HG02938 (cell line): ENCODE data around the gene CT55.
"Not testable (repeated sequence)": the region's sequence is repeated elsewhere in the genome, so short reads cannot be mapped to it uniquely, and the experiment has no call there.

Source experiments
- ATAC-seq: cut with Tn5 transposase; IDR thresholded peaks from one replicate; pipeline ENCODE4 v1.9.1; 2021; ENCODE audit warnings: mild to moderate bottlenecking, moderate library complexity; ENCODE audit not compliant: unreplicated experiment

CT55 gene, protein sequence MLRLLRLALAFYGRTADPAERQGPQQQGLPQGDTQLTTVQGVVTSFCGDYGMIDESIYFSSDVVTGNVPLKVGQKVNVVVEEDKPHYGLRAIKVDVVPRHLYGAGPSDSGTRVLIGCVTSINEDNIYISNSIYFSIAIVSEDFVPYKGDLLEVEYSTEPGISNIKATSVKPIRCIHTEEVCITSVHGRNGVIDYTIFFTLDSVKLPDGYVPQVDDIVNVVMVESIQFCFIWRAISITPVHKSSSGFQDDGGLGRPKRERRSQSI

DNA sequence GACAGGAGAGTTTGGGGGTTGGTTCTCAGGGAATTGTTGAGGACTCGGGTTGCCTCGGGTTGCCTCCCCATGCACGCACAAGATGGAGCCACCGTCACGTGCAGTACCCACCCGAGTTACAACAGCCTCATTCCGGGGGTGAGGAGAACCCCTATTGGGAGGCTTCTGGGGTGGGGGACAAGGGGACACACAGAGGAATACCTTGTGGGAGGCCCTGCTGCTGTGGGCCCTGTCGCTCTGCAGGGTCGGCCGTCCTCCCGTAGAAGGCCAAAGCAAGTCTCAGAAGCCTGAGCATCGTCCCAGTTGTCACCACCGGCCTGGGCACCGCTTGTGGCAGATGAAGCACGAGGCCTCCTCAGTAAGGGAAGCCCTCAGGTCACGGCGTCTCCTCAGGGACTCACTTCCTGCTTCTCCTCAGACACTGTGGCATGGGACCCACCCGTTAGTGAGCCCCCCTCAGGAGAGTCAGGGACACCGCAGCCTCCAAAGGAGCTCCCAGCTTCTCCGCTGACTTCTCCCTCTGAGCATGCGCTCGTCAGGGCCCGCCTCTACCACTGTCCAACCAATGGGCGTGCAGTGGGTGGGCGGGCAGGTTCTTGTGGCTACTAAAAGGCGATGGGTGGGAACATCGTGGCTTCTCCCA lies at the start of gene CT55:
Gene CT55, minus strand, starts transcription at position 522 of the 643 bp plus-strand sequence. Its CDS starts 227 bp downstream, at position 295.
- ATAC-seq = no peak

DNA sequence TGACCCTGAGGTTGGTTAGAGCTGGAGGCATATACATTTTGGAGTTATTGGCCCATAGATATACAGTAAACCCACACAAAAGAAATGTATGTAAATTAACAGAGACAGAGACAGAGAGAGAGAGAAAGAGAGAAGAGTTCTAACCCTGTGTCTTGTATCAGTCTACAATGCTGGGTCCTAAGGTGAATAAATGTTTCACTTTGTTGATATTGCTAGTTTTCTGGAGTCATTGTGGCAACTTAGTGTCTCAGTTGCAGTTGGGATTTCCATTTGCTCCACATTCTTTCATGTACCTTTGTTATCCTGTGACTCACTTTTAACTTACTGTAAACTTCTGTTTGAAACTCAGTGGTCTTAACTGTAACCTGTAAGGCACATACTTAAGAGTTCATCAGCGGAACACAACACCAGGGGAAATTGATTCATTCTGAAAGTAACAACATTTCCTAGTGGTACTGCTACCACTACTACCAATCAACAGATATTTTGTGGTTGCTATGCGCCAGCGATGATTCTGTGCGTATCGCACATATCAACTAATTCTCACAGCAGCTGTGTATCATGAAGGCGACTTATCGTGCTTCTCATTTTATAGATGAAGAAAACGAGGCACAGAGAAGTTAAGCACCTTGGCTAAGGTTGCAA lies 42.1 kb upstream of the CT55 start:
- ATAC-seq = peak; percentile 80

DNA sequence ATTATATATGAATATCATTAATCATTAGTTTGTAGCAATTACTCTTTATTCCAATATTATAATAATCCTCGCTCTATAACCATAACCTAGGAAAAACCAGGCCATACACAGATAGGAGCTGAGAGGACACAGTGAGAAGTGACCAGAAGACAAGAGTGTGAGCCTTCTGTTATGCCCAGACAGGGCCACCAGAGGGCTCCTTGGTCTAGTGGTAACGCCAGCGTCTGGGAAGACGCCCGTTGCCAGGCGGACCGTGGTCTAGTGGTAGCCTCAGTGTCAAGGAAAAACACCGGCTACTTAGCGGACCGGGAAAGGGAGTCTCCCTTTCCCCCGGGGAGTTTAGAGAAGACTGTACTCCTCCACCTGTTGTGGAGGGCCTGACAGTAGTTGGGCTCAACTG lies 35.2 kb upstream of the CT55 start:
- ATAC-seq = not testable (repeated sequence)

DNA sequence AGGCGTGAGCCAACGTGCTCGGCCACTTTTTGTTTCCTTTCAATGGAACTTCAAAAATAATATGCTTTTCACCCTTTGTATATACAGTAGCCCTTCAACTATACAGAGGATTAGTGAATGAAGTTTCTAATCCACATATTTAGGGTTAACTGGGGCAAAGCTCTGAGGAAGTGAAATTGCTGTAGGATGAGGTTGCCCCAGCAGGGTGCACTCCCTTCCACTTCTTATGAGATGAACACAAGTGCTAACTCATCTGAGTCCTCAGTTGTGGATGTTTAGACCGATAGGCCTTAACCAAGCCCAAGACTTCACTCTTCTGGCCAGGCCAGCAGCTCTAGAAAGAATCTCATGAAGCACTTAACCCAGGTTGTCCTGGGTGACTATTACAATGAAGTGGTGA lies 29.1 kb upstream of the CT55 start:
- ATAC-seq = no peak

DNA sequence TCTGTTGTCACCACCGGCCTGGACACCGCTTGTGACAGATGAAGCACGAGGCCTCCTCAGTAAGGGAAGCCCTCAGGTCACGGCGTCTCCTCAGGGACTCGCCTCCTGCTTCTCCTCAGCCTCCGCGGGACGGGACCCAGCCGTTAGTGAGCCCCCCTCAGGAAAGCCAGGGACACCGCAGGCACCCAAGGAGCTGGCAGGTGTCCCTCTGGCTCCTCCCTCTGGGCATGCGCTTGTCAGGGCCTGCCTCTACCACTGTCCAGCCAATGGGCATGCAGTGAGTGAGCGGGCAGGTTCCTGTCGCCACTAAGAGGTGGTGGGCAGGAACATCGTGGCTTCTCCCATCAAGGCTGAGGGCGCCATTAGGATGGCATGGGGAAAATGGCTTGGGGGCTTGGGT lies 23.5 kb upstream of the CT55 start:
- ATAC-seq = no peak

DNA sequence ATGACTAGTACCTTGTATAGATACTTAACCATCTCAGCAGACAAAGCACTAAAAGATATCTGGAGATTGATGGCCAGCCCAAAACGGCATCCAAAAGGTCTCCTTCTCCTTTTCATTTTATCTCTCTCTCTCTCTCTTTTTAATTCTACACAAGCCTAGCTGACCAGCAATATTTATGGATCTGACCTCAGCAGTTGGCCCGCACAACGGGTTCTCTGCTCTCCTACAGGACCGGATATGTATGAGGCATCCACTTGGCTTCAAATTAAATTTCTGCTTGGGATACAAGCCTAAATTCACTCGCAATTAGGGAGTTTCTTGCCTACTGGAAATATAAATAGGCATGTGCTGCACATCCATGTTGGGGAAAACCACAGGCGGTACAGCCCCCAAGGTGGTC lies 22.5 kb upstream of the CT55 start:
- no peak for ATAC-seq

DNA sequence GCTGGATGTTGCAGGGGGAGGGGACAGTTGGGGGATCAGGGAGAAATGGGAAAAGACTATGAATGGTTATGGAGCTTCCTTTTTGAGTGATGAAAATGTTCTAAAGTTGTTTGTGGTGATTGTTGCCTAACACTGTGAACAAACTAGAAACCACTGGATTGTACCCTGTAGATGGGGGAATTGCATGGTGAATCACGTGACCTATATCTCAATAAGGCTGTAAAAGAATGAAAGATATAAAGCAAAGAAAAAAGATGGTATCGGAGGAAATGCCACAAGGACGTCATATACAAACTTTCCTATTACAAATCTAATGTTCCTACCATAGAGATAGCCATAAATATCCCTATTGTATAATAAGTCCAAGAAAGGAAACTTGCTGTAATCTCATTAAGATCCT lies 20.6 kb upstream of the CT55 start:
- ATAC-seq = no peak

DNA sequence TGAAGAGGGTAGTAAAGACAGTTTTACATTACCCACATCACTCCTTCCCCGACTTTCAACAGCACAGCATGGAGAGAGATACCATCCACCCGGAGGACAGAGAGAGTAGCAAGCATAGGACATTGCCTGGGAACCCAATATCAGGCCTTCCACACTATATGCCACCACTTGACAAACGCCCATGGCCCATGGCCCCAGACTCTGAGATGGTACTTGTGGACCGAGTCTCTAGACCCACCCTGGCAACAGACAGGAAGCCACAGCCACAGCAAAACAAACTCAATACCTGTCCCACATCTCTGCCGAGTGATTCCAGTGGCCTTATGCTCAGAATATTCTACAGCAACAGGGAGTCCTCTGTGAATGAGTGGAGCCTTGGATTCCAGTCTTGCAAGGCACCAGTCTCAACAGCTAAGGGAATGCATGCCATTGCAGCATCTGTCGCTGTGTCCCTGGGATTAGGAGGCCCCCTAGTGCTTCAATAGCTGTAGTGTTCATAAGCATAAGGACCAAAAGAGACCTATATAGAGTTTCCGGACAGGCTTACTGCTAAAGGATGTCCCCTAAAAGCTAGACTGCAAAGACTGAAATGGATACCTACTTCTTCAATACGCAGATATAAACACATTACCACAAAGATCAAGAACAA lies 14.7 kb upstream of the CT55 start:
- peak; percentile 79 for ATAC-seq

DNA sequence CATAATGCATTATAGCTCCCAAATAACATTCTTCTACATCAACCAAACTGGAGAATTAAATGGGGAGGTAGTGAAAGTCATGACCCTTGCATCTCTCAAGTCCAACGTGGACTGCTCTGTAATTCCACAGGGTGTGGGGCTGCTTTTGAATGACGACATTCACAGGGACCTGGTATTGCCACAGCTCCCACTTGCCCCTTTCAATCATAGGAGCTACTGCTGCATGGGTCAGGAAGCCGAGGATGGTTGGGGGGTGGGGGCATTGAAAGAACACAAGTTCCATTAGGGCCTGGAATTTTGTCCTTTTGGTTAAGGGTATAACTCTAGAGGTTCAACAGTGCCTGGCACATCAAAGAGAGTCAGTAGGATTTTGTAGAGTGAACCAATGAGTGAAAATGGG lies 7.4 kb upstream of the CT55 start:
- ATAC-seq = no peak

DNA sequence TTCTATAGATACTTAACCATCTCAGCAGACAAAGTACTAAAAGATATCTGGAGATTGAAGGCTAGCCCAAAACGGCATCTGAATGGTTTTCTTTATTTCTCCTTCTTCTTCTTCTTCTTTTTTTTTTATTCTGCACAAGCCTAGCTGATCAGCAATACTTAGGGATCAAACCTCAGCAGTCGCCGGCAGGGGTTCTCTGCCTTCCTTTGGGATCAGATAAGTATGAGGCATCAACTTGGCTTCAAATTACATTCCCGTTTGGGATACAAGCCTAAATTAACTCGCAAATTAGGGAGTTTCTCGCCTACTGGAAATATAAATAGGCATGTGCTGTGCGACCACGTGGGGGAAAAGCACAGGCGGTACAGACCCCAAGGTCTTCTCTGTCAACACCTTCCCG lies 730 bp downstream of the CT55 start:
- ATAC-seq = no peak

DNA sequence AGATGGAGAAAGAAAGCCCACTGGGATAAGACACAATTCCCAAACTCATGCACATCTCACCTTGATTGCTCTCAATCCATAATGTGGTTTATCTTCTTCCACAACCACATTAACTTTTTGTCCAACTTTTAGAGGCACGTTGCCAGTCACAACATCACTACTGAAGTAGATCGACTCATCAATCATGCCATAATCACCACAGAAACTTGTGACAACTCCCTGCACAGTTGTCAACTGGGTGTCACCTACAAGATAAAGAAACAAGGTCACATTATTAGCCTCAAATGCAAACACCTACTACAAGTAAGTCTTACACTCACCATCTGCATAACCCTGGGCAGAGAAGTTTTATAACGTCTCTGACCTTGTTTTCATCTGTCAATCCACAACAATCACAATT lies 1.7 kb downstream of the CT55 start:
- not testable (repeated sequence) for ATAC-seq

DNA sequence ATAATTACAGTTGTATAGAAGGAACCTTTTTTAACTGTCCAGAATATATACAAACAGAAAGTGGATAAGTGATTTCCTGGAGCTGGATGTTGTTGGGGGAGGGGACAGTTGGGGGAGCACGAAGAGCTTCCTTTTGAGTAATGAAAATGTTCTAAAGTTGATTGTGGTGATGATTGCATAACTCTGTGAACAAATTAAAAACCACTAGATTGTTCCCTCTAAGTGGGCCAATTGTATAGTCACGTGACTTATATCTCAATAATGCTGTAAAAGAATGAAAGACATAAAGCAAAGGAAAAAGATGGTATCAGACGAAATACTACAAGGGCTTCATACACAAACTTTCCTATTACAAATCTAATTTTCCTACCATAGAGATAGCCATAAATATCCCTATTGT lies 2.7 kb downstream of the CT55 start:
- no peak for ATAC-seq

DNA sequence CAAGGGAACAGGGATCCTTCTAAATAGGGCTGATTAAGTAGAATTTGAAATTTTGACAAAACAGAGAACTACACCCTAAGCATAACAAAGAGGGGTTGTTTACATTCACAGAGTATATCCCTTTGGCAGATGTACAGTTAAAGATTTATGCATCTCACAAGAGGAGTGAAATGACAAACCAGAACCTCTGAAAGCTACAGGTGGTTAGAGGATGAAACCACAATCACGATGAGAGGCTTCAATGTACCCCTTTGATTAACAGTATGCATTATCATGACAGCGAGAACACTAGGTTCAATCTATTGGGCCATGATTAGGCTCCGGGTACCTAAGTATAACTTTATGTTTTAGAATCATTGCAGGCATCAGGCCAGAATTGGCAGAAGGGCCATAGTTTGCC lies 16.5 kb downstream of the CT55 start:
- ATAC-seq = not testable (repeated sequence)

DNA sequence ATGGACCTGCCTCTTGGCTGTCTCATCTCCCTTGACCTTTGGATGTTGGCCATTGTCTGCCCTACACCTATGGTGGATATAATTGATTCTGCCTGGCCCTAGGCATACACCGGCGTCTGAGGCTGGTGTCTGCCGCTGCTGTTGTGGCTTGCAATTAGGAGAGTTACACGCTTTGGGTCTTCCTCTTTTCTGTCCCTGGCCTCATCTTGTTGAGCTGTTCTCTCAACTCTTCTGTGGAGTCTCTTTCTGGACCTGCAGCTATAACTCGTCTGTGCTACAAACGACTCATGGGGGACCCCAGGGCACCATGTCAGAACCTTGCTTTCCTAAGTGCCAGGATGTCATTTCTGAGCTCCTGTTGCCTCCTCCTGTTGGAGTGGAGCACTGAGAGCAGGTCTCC lies 45.1 kb downstream of the CT55 start:
- not testable (repeated sequence) for ATAC-seq

DNA sequence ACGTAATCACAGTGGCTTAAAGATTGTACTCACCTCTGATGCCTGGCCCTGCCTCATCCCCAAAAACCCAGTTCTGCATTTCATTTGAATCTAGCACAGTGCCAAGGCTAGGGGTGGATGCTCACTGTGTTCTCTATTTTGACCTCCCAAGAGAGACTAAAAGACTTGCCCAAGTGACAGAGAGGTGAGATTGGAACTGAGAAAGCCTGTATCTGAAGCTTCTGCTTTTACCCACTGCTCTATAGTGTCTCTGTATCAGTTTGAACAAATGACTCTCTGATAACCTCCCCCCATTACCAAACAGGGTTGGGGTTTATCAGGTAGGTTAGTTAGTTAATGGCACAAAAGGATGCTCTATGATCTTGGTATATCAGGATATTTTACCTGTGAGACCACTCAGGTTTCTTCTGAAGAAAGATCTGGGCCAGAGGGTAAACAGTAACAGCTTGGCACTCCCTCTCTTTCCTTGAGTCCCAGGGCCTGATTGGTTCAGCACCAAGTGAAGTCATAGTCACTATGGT lies 51.1 kb downstream of the CT55 start, which contains the start of gene ETDB:
Gene ETDB, minus strand, starts transcription at position 471 of the 521 bp plus-strand sequence. CDS start 1,265 bp downstream, outside the sequence.
- not testable (repeated sequence) for ATAC-seq

DNA sequence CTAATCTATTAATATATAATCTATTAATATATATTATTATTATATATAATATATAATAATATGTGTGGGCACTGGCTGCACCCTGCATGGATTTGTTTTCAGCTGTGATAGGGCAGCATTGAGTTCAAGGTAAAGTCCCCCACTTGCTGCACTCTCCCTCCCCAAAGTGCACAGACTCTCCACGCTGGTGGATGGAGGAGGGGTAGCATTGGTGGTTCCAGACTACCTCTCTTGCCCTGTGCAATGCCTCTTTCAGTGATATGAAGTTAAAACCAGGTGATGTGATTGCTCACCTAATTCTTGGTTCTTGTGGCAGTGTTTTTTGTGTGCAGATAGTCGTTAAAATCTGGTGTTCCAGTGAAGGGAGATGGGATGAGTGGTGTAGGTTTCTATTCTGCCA lies 55.1 kb downstream of the CT55 start:
- not testable (repeated sequence) for ATAC-seq

DNA sequence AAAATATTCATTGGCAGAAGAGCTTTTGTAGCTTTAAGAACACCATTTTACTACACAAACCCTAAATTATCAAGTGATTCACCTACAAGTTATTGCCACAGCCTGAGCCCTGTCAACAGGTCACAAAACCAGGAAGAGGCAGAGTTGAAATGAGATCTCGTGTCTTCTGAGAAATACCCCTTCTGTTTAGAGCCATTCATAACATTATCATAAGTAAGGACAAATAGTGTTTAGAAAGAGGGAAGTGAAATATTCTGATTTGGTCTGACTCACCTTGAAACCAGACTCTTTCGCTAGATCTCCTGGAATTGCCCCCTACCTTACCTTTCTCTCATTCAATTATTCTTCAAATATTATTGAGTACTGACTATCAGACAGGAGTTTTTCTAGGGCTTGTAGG lies 56.8 kb downstream of the CT55 start:
- ATAC-seq = peak; percentile 96

DNA sequence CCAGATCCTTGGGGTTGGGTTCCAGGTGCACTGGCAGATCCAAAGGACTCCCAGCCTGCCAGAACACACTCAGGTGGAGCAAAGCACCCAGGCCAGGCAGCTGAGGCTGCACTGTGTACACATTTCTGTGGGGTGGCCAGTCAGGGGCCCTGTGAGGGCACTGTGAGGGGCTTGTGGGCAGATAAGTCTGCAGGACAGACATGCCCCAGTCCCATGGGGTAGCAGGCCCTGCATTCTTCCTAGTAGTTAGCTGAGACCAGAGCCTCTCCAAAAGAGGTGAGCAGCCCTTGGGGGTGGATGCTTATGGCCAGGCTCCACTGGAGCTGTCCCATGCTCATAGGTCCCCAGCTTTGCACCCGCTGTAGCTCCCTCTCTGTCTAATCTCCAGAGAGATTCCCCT lies 58.5 kb downstream of the CT55 start:
- no peak for ATAC-seq

DNA sequence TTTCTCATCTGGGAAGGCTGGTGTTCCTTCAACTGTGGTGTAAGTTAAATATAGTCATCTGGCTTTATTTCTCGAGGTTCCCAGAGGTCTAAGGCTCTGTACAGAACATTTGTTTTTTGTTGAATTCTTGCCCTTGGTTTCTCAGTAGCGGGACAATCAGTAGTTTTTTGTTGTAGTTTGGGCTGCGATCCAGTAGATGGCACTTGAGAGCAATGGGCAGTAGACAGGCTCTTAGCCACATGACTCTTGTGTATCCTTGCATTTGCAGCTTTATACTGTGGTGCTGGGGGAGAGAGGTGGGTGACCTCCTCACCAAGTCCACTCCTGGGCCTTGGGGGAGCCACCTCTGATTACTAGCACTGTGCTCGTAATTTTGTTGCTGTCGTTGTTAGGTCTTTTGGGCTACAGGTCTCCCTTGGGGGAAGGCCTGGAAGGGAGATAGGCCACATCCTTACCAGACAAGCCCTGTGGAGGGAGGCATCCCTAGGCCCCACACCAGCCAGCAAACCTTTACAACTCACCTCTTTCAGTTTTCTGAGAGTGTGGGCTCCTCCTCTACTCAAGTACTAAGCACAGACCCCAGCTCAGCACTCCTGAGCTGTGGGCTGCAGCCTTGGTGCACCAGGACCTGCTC lies 59.0 kb downstream of the CT55 start:
- peak; percentile 37 for ATAC-seq

DNA sequence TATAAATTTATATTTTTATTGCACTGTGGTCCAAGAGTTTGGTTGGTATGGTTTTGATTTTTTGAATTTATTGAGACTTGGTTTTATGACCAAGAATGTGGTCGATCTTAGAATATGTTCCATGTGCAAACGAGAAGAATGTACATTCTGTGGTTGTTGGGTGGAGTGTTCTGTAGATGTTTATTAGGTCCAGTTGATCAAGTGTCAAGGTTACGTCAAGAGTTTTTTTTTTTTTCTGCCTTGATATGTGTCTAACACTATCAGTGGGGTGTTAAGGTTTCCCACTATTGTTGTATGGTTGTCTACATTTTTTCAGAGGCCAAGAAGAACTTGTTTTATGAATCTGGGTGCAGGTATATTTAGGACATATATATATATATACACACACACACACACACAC lies 61.6 kb downstream of the CT55 start:
- no peak for ATAC-seq
